Measurements from ENCODE around the gene ABCA5.
"Not testable (repeated sequence)": the region's sequence is repeated elsewhere in the genome, so short reads cannot be mapped to it uniquely, and the experiment has no call there.

Gene ABCA5

DNA sequence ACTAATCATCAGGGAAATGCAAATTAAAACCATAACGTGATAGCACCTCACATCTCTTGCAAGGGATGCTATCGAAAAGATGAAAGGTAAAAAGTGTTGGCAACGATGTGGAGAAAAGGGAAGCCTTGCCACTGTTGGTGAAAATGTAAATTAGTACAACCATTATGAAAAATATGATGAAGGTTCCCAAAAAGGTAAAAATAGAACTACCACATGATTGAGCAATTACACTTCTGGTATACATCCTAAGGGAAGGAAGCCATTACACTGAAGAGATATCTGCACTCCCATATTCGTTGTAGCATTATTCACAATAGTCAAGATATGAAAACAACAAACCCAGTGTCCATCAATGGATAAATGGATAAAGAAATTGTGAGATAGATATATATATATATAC lies 119.8 kb downstream of the ABCA5 start:
- no peak overlapping the region for H3K4me3 ChIP-seq (replicated peaks; ENCODE audit: insufficient read depth, low read length)
- H3K27me3 ChIP-seq (ENCODE audit: insufficient read depth, poor library complexity, severe bottlenecking), result no peaks in the 10 kb centered on the region
- no peak for TF ChIP-seq GABPA (IDR thresholded peaks at IDR 0.05; ENCODE audit: low read depth)
- no peak for TF ChIP-seq POLR2AphosphoS5 (IDR thresholded peaks at IDR 0.05; ENCODE audit: low read depth)
- TF ChIP-seq, protein P1, sequence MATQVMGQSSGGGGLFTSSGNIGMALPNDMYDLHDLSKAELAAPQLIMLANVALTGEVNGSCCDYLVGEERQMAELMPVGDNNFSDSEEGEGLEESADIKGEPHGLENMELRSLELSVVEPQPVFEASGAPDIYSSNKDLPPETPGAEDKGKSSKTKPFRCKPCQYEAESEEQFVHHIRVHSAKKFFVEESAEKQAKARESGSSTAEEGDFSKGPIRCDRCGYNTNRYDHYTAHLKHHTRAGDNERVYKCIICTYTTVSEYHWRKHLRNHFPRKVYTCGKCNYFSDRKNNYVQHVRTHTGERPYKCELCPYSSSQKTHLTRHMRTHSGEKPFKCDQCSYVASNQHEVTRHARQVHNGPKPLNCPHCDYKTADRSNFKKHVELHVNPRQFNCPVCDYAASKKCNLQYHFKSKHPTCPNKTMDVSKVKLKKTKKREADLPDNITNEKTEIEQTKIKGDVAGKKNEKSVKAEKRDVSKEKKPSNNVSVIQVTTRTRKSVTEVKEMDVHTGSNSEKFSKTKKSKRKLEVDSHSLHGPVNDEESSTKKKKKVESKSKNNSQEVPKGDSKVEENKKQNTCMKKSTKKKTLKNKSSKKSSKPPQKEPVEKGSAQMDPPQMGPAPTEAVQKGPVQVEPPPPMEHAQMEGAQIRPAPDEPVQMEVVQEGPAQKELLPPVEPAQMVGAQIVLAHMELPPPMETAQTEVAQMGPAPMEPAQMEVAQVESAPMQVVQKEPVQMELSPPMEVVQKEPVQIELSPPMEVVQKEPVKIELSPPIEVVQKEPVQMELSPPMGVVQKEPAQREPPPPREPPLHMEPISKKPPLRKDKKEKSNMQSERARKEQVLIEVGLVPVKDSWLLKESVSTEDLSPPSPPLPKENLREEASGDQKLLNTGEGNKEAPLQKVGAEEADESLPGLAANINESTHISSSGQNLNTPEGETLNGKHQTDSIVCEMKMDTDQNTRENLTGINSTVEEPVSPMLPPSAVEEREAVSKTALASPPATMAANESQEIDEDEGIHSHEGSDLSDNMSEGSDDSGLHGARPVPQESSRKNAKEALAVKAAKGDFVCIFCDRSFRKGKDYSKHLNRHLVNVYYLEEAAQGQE (IDR thresholded peaks at IDR 0.05; ENCODE audit: insufficient replicate concordance, low read depth), result no peak
- TF ChIP-seq, protein P2, sequence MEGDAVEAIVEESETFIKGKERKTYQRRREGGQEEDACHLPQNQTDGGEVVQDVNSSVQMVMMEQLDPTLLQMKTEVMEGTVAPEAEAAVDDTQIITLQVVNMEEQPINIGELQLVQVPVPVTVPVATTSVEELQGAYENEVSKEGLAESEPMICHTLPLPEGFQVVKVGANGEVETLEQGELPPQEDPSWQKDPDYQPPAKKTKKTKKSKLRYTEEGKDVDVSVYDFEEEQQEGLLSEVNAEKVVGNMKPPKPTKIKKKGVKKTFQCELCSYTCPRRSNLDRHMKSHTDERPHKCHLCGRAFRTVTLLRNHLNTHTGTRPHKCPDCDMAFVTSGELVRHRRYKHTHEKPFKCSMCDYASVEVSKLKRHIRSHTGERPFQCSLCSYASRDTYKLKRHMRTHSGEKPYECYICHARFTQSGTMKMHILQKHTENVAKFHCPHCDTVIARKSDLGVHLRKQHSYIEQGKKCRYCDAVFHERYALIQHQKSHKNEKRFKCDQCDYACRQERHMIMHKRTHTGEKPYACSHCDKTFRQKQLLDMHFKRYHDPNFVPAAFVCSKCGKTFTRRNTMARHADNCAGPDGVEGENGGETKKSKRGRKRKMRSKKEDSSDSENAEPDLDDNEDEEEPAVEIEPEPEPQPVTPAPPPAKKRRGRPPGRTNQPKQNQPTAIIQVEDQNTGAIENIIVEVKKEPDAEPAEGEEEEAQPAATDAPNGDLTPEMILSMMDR (IDR thresholded peaks at IDR 0.05; ENCODE audit: insufficient read depth, low read length), result no peak
- TF ChIP-seq SPI1 (IDR thresholded peaks at IDR 0.05; ENCODE audit: borderline replicate concordance, low read depth), result no peak
- no peak overlapping the region for H3K27ac ChIP-seq (replicated peaks)
- peak in 1 of 2 experiments; percentile 2 for DNase-seq (ENCODE audit: low read depth in 1 of 2, low spot score in 1 of 2)

DNA sequence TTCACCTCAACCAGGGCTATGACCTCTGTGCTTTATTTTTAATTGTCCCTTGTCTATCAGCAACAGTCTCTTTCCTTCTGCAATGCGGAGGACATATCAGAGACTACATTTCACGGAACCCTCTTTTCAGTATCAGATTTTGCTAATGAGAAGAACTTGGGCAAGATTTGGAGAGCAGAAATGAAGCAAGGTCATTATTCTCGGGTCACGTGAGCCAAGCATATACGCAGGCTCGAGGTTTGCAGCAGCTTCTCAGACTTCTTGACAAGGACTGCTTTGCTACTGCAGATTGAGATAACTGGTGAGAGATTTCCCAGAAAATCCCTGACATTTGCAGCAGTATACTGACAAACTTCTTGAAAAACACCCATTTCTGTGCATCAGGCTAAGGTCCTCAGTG lies 128.7 kb downstream of the ABCA5 start:
- Histone ChIP-seq H3K27me3 (ENCODE audit: insufficient read depth, poor library complexity, severe bottlenecking) (no peaks in the 10 kb centered on the region), H3K4me3 (replicated peaks; ENCODE audit: insufficient read depth, low read length) (no peak overlapping the region), H3K27ac (replicated peaks) (no peak overlapping the region)
- TF ChIP-seq, protein P2 (IDR thresholded peaks at IDR 0.05; ENCODE audit: insufficient read depth, low read length), result no peak
- TF ChIP-seq GABPA (IDR thresholded peaks at IDR 0.05; ENCODE audit: low read depth) (no peak), POLR2AphosphoS5 (IDR thresholded peaks at IDR 0.05; ENCODE audit: low read depth) (no peak), SPI1 (IDR thresholded peaks at IDR 0.05; ENCODE audit: borderline replicate concordance, low read depth) (no peak)
- TF ChIP-seq, protein P1 (IDR thresholded peaks at IDR 0.05; ENCODE audit: insufficient replicate concordance, low read depth), result no peak
- DNase-seq (ENCODE audit: low read depth in 1 of 2, low spot score in 1 of 2), result no peak

DNA sequence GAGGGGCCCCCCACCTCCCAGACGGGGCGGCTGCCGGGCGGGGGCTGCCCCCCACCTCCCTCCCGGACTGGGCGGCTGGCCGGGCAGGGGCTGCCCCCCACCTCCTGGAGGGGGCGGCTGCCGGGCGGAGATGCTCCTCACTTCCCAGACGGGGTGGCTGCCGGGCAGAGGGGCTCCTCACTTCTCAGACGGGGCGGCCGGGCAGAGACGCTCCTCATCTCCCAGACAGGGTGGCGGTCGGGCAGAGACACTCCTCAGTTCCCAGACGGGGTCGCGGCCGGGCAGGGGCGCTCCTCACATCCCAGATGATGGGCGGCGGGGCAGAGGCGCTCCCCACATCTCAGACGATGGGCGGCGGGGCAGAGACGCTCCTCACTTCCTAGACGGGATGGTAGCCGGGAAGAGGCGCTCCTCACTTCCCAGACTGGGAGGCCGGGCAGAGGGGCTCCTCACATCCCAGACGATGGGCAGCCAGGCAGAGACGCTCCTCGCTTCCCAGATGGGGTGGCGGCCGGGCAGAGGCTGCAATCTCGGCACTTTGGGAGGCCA lies 130.8 kb downstream of the ABCA5 start:
- H3K27me3 ChIP-seq (ENCODE audit: insufficient read depth, poor library complexity, severe bottlenecking); H3K27ac ChIP-seq (replicated peaks); H3K4me3 ChIP-seq (replicated peaks; ENCODE audit: insufficient read depth, low read length); DNase-seq (ENCODE audit: low read depth in 1 of 2, low spot score in 1 of 2): not testable (repeated sequence)

Measured in HL-60 (cell line).